Nephron (organoid): Measurements from ENCODE around the gene BASP1.
A peak's percentile ranks its signal among the peaks of the same experiment; 100 is the strongest.

Experiments
- H3K27ac Mint-ChIP-seq, 3 experiments: 2 replicates each; pipeline ENCODE4 v1.8.0; 2020; ENCODE audit warnings: mixed read lengths in 3 of 3, mild to moderate bottlenecking in 2 of 3, moderate library complexity in 1 of 3
- H3K27me3 Mint-ChIP-seq: 2 replicates; pipeline ENCODE4 v1.8.0; 2021; ENCODE audit warnings: low read depth, mild to moderate bottlenecking, moderate library complexity, mixed read lengths
- H3K36me3 Mint-ChIP-seq: 2 replicates; pipeline ENCODE4 v1.8.0; 2020; ENCODE audit warnings: low read depth, mixed read lengths
- H3K4me1 Mint-ChIP-seq: 2 replicates; pipeline ENCODE4 v1.8.0; 2020; ENCODE audit warnings: mixed read lengths
- H3K4me3 Mint-ChIP-seq, 3 experiments: 2 replicates each; pipeline ENCODE4 v1.8.0; 2020; ENCODE audit warnings: mild to moderate bottlenecking in 3 of 3, mixed read lengths in 3 of 3, moderate library complexity in 2 of 3
- H3K9me3 Mint-ChIP-seq: 2 replicates; pipeline ENCODE4 v1.8.0; 2020; ENCODE audit warnings: mixed read lengths
- CTCF ChIP-seq, 3 experiments: fragments of 200-600 bp; sonication (generic); IDR thresholded peaks; one replicate each; pipeline ENCODE4 v1.5.0; 2021; ENCODE audit warnings: antibody characterized with exemption in 3 of 3; ENCODE audit not compliant: unreplicated experiment in 3 of 3

Gene BASP1, protein sequence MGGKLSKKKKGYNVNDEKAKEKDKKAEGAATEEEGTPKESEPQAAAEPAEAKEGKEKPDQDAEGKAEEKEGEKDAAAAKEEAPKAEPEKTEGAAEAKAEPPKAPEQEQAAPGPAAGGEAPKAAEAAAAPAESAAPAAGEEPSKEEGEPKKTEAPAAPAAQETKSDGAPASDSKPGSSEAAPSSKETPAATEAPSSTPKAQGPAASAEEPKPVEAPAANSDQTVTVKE

GRCh38 chr5:17217493-17218352 is at the start of gene BASP1:
TSS of gene BASP1 (plus strand) at chr5:17217631. CDS start at chr5:17275217, 57,586 bp downstream.
- peak within 1 kb of the TSS; percentile 94 to 96 (median 96) for H3K27ac Mint-ChIP-seq
- H3K36me3 Mint-ChIP-seq: peaks cover 12% of the 10 kb centered on the region
- peaks cover 4% of the 10 kb centered on the region for H3K27me3 Mint-ChIP-seq
- H3K4me3 Mint-ChIP-seq: peak within 1 kb of the TSS; percentile 90 to 98 (median 95)
- peaks cover 26% of the 10 kb centered on the region for H3K4me1 Mint-ChIP-seq
- H3K9me3 Mint-ChIP-seq: no peaks in the 10 kb centered on the region
- TF ChIP-seq CTCF (IDR thresholded peaks at IDR 0.05; ENCODE audit: unreplicated experiment in 3 of 3): no peak

DNA sequence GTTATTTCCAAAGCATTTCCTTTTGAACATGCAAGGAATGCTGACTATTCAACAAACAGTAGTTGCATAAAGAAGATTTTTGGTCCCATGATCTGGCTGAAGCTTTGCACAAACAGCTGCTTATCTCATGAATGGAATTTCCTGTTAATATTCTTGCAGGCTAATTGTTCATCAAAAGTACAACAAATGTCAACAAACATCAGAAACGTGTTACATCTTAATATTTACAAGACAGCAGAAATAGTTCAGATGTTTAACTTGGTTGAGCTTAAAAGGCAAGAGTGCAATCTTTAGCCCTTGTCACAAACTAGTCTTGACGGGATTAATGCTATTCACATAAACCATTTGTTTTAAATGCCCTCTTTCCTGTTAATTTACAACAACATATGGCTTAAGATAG is 47.9 kb upstream of the BASP1 start:
- H3K4me3 Mint-ChIP-seq: no peak overlapping the region
- no peaks in the 10 kb centered on the region for H3K36me3 Mint-ChIP-seq
- H3K4me1 Mint-ChIP-seq: peaks cover 38% of the 10 kb centered on the region

GRCh38 chr5:17172791-17173190 is 44.6 kb upstream of the BASP1 start:
- Mint-ChIP-seq H3K9me3 (no peaks in the 10 kb centered on the region), H3K27ac (peak overlapping the region in 1 of 3 experiments; percentile 2), H3K36me3 (no peaks in the 10 kb centered on the region), H3K4me1 (peaks cover 39% of the 10 kb centered on the region), H3K27me3 (peaks cover 4% of the 10 kb centered on the region), H3K4me3 (no peak overlapping the region)
- no peak for TF ChIP-seq CTCF (IDR thresholded peaks at IDR 0.05; ENCODE audit: unreplicated experiment in 3 of 3)

More for the DNA sequence above, 47.9 kb upstream of the BASP1 start:
- Mint-ChIP-seq H3K9me3 (no peaks in the 10 kb centered on the region), H3K27me3 (peaks cover 5% of the 10 kb centered on the region), H3K27ac (peak overlapping the region; percentile 25 to 54 (median 49))
- no peak for TF ChIP-seq CTCF (IDR thresholded peaks at IDR 0.05; ENCODE audit: unreplicated experiment in 3 of 3)

DNA sequence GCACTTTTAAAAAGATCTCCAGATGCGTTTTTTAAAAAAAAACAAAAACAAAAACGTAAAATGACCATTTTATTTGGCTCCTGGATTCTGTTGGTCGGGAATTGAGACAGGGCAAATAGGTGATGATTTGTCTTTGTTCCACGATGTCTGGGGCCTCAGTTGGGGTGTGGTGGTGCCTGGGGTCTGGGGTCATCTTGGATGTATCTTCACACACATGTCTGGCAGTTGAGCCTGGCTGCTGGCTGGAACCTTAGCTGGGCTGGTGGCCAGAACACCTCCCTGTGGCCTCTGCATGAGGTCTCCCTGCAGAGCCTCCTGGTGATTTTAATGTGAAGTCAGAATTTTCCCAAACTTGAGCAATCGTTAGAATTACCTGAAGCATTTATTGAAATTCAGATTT is 42.5 kb upstream of the BASP1 start:
- H3K27me3 Mint-ChIP-seq: peaks cover 4% of the 10 kb centered on the region

More for the DNA sequence above, 42.5 kb upstream of the BASP1 start:
- Mint-ChIP-seq H3K36me3 (peaks cover 4% of the 10 kb centered on the region), H3K9me3 (no peaks in the 10 kb centered on the region), H3K27ac (peak overlapping the region in 1 of 3 experiments; percentile 34), H3K4me1 (peaks cover 41% of the 10 kb centered on the region), H3K4me3 (no peak overlapping the region)
- TF ChIP-seq CTCF (IDR thresholded peaks at IDR 0.05; ENCODE audit: unreplicated experiment in 3 of 3): no peak
